GM12878 (cell line): ENCODE results near the gene RPS6KA2. TPM values are rescaled to one million over a fixed set of nuclear protein-coding genes. Genes with fewer than 3 reads are reported as not detected.

Experiments
- ATAC-seq: fragments of 200-7000 bp; cut with Tn5 transposase; 3 replicates; pipeline ENCODE4 v1.9.1; 2020; ENCODE audit warnings: mild to moderate bottlenecking, moderate library complexity
- BruUV-seq: library from RNA; stranded (reverse); fragments of 400-500 nt; replicated peaks from 2 replicates; lab custom pipeline; 2021; lab: Mats Ljungman, UMichigan
- CTCF ChIA-PET: fragments of 300-600 bp; sonication (Branson Sonifier 250); formaldehyde crosslinking; extraction: SDS; loops from one replicate; lab custom pipeline; 2021; ENCODE audit warnings: inconsistent platforms; lab: Yijun Ruan, JAX
- POLR2A ChIA-PET: fragments of 350-600 bp; formaldehyde crosslinking; extraction: SDS; loops from one replicate; lab custom pipeline; 2021; ENCODE audit warnings: inconsistent platforms; lab: Charles Lee
- RAD21 ChIA-PET: fragments of 300-600 bp; sonication (Branson Sonifier 250); formaldehyde crosslinking; loops from one replicate; lab custom pipeline; 2023; ENCODE audit warnings: antibody characterized with exemption; ENCODE audit not compliant: unreplicated experiment; lab: Charles Lee
- SMC1A ChIA-PET: fragments of 300-600 bp; sonication (Branson Sonifier 250); formaldehyde crosslinking; loops from one replicate; lab custom pipeline; 2023; ENCODE audit not compliant: unreplicated experiment, uncharacterized antibody; lab: Charles Lee
- DNase-seq: peaks from one replicate; pipeline ENCODE4 v3.0.0-alpha.2; 2011; ENCODE audit warnings: low read depth, low spot score
- FAIRE-seq: peaks from 3 replicates; lab custom pipeline; 2011; peaks lifted over from hg19 to GRCh38; lab: Jason Lieb, UNC
- H2AFZ ChIP-seq: 2 replicates; pipeline ENCODE4 v1.6.0; 2011; ENCODE audit warnings: low read depth, low read length, control low read depth; ENCODE audit not compliant: control insufficient read depth
- H3K27ac ChIP-seq: 2 replicates; pipeline ENCODE4 v1.5.1; 2011; ENCODE audit warnings: control low read depth; ENCODE audit not compliant: control insufficient read depth, insufficient read depth
- H3K27me3 ChIP-seq, 2 experiments: replicated peaks in 1 of 2; 2 replicates each; pipeline versions ENCODE4 v1.6.0 to v1.6.1; 2011; ENCODE audit warnings: low read length in 1 of 2; ENCODE audit not compliant: control insufficient read depth in 2 of 2, insufficient read depth in 2 of 2
- H3K36me3 ChIP-seq, 2 experiments: 2 replicates each; pipeline ENCODE4 v1.5.1; 2011; ENCODE audit warnings: low read length in 1 of 2; ENCODE audit not compliant: control insufficient read depth in 2 of 2, insufficient read depth in 2 of 2
- H3K4me1 ChIP-seq: 2 replicates; pipeline ENCODE4 v1.6.1; 2011; ENCODE audit warnings: mild to moderate bottlenecking, low read length, moderate library complexity, mixed read lengths; ENCODE audit not compliant: control insufficient read depth, insufficient read depth
- H3K4me2 ChIP-seq: 2 replicates; pipeline ENCODE4 v1.6.0; 2011; ENCODE audit warnings: control low read depth; ENCODE audit not compliant: control insufficient read depth, insufficient read depth
- H3K4me3 ChIP-seq: fragments of 200-600 bp; sonication (generic); 2 replicates; pipeline ENCODE4 v1.5.1; 2016
- H3K79me2 ChIP-seq: 2 replicates; pipeline ENCODE4 v1.6.0; 2011; ENCODE audit warnings: low read length; ENCODE audit not compliant: control insufficient read depth, insufficient read depth
- H3K9ac ChIP-seq: 2 replicates; pipeline ENCODE4 v1.8.0; 2011; ENCODE audit warnings: low read length, control low read depth, mixed read lengths; ENCODE audit not compliant: control insufficient read depth, insufficient read depth
- H3K9me3 ChIP-seq: replicated peaks from 3 replicates; pipeline ENCODE4 v1.5.1; 2011; ENCODE audit warnings: mild to moderate bottlenecking, low read length; ENCODE audit not compliant: control insufficient read depth, insufficient read depth
- H4K20me1 ChIP-seq: 2 replicates; pipeline ENCODE4 v1.6.0; 2011; ENCODE audit not compliant: control insufficient read depth, insufficient read depth
- BACH1 ChIP-seq: fragments of 450-650 bp; IDR thresholded peaks from 2 replicates; pipeline ENCODE4 v1.6.1; 2017; ENCODE audit warnings: mild to moderate bottlenecking, borderline replicate concordance
- CBFB ChIP-seq: IDR thresholded peaks from 2 replicates; pipeline ENCODE4 v1.6.1; 2016; ENCODE audit warnings: antibody characterized with exemption, low read depth
- CHD2 ChIP-seq: IDR thresholded peaks from 2 replicates; pipeline ENCODE4 v1.6.1; 2011; ENCODE audit warnings: low read depth, low read length, improper control_type of control experiment, borderline replicate concordance
- GATAD2B ChIP-seq: fragments of 450-650 bp; conservative IDR thresholded peaks from 2 replicates; pipeline ENCODE4 v1.6.1; 2017; ENCODE audit warnings: low read depth, mild to moderate bottlenecking, moderate library complexity
- HCFC1 ChIP-seq: fragments of 150-350 bp; IDR thresholded peaks from 2 replicates; pipeline ENCODE4 v1.6.1; 2014; ENCODE audit warnings: low read length
- JUND ChIP-seq: IDR thresholded peaks from 2 replicates; pipeline ENCODE4 v1.6.1; 2012; ENCODE audit warnings: low read depth, mild to moderate bottlenecking, low read length, improper control_type of control experiment, moderate library complexity
- MYC ChIP-seq: IDR thresholded peaks from 2 replicates; pipeline ENCODE4 v1.6.1; 2011; ENCODE audit warnings: mild to moderate bottlenecking, low read length, moderate library complexity, inconsistent platforms; ENCODE audit not compliant: insufficient read depth, insufficient replicate concordance, insufficient read length, severe bottlenecking
- NR2F1 ChIP-seq: fragments of 450-650 bp; conservative IDR thresholded peaks from 2 replicates; pipeline ENCODE4 v1.6.1; 2017; ENCODE audit warnings: mild to moderate bottlenecking
- STAT3 ChIP-seq: IDR thresholded peaks from 2 replicates; pipeline ENCODE4 v1.6.1; 2011; ENCODE audit warnings: low read depth, low read length, improper control_type of control experiment
- WGBS: methylation state at CpG from one replicate; pipeline ENCODE4 v1.1.6; 2016; ENCODE audit warnings: low lambda C conversion rate; ENCODE audit not compliant: insufficient replicate concordance, insufficient coverage; ENCODE audit errors: missing lambda C conversion rate; 5-methylcytosine and 5-hydroxymethylcytosine counted together
- in situ Hi-C: fragments of 300-500 bp; cut with MboI; formaldehyde crosslinking; loops from 9 replicates; pipeline ENCODE4 v1.14.3; 2018; ENCODE audit warnings: mixed read lengths
- intact Hi-C: fragments of 100-400 bp; cut with micrococcal nuclease; formaldehyde crosslinking; loops from one replicate; pipeline ENCODE4 v1.14.2; 2022; ENCODE audit not compliant: unreplicated experiment
- polyA plus RNA-seq, 11 experiments: library from polyadenylated mRNA; depleted of rRNA in 4 of 11; unstranded in 6 of 11; stranded (reverse) in 5 of 11; fragments of >200 nt; fragmentation: Nextera tagmentation in 4 of 11; fragmentation: Illumina TruSeq in 1 of 11; extraction: Ambion mirVana in 4 of 11; extraction: Trizol in 1 of 11; gene quantifications; 1 replicate in 1 of 11; 2 replicates in 10 of 11; pipeline versions ENCODE4 v1.2.1 to v1.2.3, GENCODE V29; 2011 to 2016; ENCODE audit warnings: inconsistent platforms in 2 of 11, missing spikeins in 2 of 11, low read depth in 1 of 11
- total RNA-seq, 4 experiments: library from RNA; depleted of rRNA in 3 of 4; stranded (reverse); fragments of >200 nt in 3 of 4; fragmentation: Illumina TruSeq in 1 of 4; extraction: Trizol in 1 of 4; gene quantifications; 2 replicates each; pipeline versions ENCODE4 v1.2.1 to v1.2.3, GENCODE V29; 2013 to 2021
- TF ChIP-seq, protein P1 (sequence below): fragments of 450-650 bp; IDR thresholded peaks from 2 replicates; pipeline ENCODE4 v1.6.1; 2017; ENCODE audit warnings: borderline replicate concordance
- TF ChIP-seq, protein P2 (sequence below): IDR thresholded peaks from 2 replicates; pipeline ENCODE4 v1.6.1; 2012; ENCODE audit warnings: mild to moderate bottlenecking, low read depth, low read length

The RPS6KA2 gene
- total and polyA plus RNA-seq, 10 of the 15 experiments (the other 5 are each of a cell fraction or from before 2014, with no cell fraction given) = 0.02 to 1.0 (median 0.22) TPM; not detected in 1

DNA sequence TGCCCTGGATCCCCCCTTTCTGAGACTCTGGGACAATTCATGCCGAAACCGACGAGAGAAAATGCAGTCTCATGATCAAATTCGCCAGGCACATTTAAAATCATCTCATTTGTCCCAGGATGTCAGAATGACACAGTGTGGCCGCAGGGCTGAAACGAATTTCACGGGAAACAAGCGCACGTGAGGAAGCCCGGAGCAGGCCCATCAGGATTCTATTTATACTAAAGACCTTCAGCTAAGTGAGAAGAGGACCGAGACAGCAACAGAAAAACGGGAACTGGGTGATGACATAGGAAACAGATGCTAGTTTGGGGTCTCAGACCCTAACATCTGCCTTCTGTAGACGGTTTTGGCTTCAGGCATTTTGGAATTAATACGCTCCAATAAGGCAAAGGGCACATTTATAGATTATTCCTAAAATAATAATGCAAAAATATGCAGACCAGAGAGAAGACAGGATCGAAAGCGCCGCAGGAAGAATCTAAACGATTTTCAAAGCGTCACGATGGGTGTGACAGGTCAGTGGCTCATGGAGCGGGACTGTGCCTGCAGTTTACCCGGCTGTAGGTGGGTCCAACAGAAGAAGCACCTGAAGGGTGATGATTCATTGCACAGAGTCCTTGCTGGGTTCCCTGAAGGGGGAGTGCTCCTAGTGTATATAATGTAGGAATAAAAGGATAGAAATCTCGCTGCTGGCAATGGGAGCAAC, 163.5 kb downstream of the RPS6KA2 start:
- no peaks in the 10 kb centered on the region for H4K20me1 ChIP-seq
- H3K9ac ChIP-seq = no peak overlapping the region
- no peak overlapping the region for H3K4me3 ChIP-seq
- H3K27me3 ChIP-seq = no peaks in the 10 kb centered on the region
- CTCF ChIA-PET = no interaction called here
- in situ Hi-C loops = no loop called here
- DNase-seq = no peak
- no TSS peak for BruUV-seq
- no peak for ATAC-seq
- no peaks in the 10 kb centered on the region for H3K79me2 ChIP-seq
- POLR2A ChIA-PET = no interaction called here
- TF ChIP-seq STAT3 (no peak), HCFC1 (no peak), NR2F1 (no peak)
- no peak overlapping the region for H2AFZ ChIP-seq
- no peaks in the 10 kb centered on the region for H3K36me3 ChIP-seq
- SMC1A ChIA-PET = no interaction called here
- peaks cover under 1% of the 10 kb centered on the region; the same call in 1 of the 3 replicates for H3K9me3 ChIP-seq
- RAD21 ChIA-PET = no interaction called here
- H3K4me1 ChIP-seq = no peaks in the 10 kb centered on the region
- 48% methylated on average over 23 of the region's 23 CpGs for WGBS
- FAIRE-seq = no peak
- intact Hi-C loops = no loop called here
- H3K27ac ChIP-seq = no peak overlapping the region
- H3K4me2 ChIP-seq = no peak overlapping the region

GRCh38 chr6:166462461-166463135, 164.5 kb downstream of the RPS6KA2 start:
- Histone ChIP-seq H3K9ac (no peak overlapping the region), H3K27ac (no peak overlapping the region), H3K4me2 (no peak overlapping the region), H4K20me1 (no peaks in the 10 kb centered on the region), H3K36me3 (no peaks in the 10 kb centered on the region), H3K9me3 (peaks cover 8% of the 10 kb centered on the region; the same call in 2 of the 3 replicates), H3K79me2 (no peaks in the 10 kb centered on the region), H3K4me3 (no peak overlapping the region)
- CTCF ChIA-PET = no interaction called here
- in situ Hi-C loops = no loop called here
- SMC1A ChIA-PET = no interaction called here
- 65% methylated on average over 25 of the region's 25 CpGs for WGBS
- no peak for FAIRE-seq
- RAD21 ChIA-PET = no interaction called here
- BruUV-seq = no TSS peak
- ATAC-seq = no peak
- no peak for DNase-seq
- TF ChIP-seq GATAD2B = no peak
- TF ChIP-seq, protein P1, sequence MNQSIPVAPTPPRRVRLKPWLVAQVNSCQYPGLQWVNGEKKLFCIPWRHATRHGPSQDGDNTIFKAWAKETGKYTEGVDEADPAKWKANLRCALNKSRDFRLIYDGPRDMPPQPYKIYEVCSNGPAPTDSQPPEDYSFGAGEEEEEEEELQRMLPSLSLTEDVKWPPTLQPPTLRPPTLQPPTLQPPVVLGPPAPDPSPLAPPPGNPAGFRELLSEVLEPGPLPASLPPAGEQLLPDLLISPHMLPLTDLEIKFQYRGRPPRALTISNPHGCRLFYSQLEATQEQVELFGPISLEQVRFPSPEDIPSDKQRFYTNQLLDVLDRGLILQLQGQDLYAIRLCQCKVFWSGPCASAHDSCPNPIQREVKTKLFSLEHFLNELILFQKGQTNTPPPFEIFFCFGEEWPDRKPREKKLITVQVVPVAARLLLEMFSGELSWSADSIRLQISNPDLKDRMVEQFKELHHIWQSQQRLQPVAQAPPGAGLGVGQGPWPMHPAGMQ = no peak
- TF ChIP-seq JUND = no peak
- no peak for TF ChIP-seq MYC
- TF ChIP-seq CBFB = no peak
- TF ChIP-seq CHD2 = no peak
- TF ChIP-seq BACH1 = no peak
- TF ChIP-seq, protein P2, sequence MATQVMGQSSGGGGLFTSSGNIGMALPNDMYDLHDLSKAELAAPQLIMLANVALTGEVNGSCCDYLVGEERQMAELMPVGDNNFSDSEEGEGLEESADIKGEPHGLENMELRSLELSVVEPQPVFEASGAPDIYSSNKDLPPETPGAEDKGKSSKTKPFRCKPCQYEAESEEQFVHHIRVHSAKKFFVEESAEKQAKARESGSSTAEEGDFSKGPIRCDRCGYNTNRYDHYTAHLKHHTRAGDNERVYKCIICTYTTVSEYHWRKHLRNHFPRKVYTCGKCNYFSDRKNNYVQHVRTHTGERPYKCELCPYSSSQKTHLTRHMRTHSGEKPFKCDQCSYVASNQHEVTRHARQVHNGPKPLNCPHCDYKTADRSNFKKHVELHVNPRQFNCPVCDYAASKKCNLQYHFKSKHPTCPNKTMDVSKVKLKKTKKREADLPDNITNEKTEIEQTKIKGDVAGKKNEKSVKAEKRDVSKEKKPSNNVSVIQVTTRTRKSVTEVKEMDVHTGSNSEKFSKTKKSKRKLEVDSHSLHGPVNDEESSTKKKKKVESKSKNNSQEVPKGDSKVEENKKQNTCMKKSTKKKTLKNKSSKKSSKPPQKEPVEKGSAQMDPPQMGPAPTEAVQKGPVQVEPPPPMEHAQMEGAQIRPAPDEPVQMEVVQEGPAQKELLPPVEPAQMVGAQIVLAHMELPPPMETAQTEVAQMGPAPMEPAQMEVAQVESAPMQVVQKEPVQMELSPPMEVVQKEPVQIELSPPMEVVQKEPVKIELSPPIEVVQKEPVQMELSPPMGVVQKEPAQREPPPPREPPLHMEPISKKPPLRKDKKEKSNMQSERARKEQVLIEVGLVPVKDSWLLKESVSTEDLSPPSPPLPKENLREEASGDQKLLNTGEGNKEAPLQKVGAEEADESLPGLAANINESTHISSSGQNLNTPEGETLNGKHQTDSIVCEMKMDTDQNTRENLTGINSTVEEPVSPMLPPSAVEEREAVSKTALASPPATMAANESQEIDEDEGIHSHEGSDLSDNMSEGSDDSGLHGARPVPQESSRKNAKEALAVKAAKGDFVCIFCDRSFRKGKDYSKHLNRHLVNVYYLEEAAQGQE = no peak
- TF ChIP-seq, all 136 proteins: peak for 0
- no peak overlapping the region for H2AFZ ChIP-seq
- no peaks in the 10 kb centered on the region for H3K4me1 ChIP-seq
- intact Hi-C loops = no loop called here
- POLR2A ChIA-PET = no interaction called here
- no peaks in the 10 kb centered on the region for H3K27me3 ChIP-seq
